HepG2 (cell line): Measurements from ENCODE around the gene RPS19. TPM values are rescaled to one million over a fixed set of nuclear protein-coding genes. Genes with fewer than 3 reads are reported as not detected.

ENCODE experiments used
- FLYWCH1 ChIP-seq: sonication (generic); formaldehyde crosslinking; IDR thresholded peaks from 2 replicates; pipeline ENCODE4 v1.8.1; 2023; ENCODE audit warnings: mild to moderate bottlenecking, missing genetic modification reagents
- GATA4 ChIP-seq: sonication (generic); IDR thresholded peaks from 2 replicates; pipeline ENCODE4 v1.6.1; 2016; ENCODE audit warnings: antibody characterized with exemption, low read depth, borderline replicate concordance
- GMEB2 ChIP-seq: IDR thresholded peaks from 2 replicates; pipeline ENCODE4 v1.6.1; 2016; ENCODE audit warnings: missing biosample characterization, missing genetic modification reagents, low read depth
- KDM5B ChIP-seq: sonication (generic); formaldehyde crosslinking; IDR thresholded peaks from 2 replicates; pipeline ENCODE4 v1.4.0; 2020; ENCODE audit warnings: missing genetic modification reagents, mild to moderate bottlenecking, borderline replicate concordance
- MNT ChIP-seq: fragments of 450-650 bp; IDR thresholded peaks from 2 replicates; pipeline ENCODE4 v1.6.1; 2016
- MTF2 ChIP-seq: sonication (generic); formaldehyde crosslinking; IDR thresholded peaks from 2 replicates; pipeline ENCODE4 v1.5.0; 2020; ENCODE audit warnings: missing genetic modification reagents, borderline replicate concordance
- NR3C1 ChIP-seq: sonication (generic); formaldehyde crosslinking; IDR thresholded peaks from 2 replicates; pipeline ENCODE4 v1.4.0; 2020; ENCODE audit warnings: missing genetic modification reagents
- PAXIP1 ChIP-seq: sonication (generic); formaldehyde crosslinking; conservative IDR thresholded peaks from 2 replicates; pipeline ENCODE4 v1.4.0; 2020; ENCODE audit warnings: mild to moderate bottlenecking, missing genetic modification reagents, moderate library complexity
- TBL1XR1 ChIP-seq: fragments of 150-350 bp; IDR thresholded peaks from 2 replicates; pipeline ENCODE4 v1.6.1; 2014; ENCODE audit warnings: borderline replicate concordance, low read length; ENCODE audit not compliant: partially characterized antibody
- ZKSCAN1 ChIP-seq: fragments of 150-350 bp; IDR thresholded peaks from 2 replicates; pipeline ENCODE4 v1.6.1; 2014; ENCODE audit warnings: low read length
- ZNF3 ChIP-seq: IDR thresholded peaks from 2 replicates; pipeline ENCODE4 v1.7.0; 2017; ENCODE audit warnings: inconsistent platforms
- ZNF557 ChIP-seq: sonication (generic); formaldehyde crosslinking; IDR thresholded peaks from 2 replicates; pipeline ENCODE4 v1.4.0; 2020; ENCODE audit warnings: missing genetic modification reagents
- ZNF710 ChIP-seq: sonication (generic); formaldehyde crosslinking; IDR thresholded peaks from 2 replicates; pipeline ENCODE4 v1.5.0; 2020; ENCODE audit warnings: mild to moderate bottlenecking, missing genetic modification reagents, borderline replicate concordance
- ZNF816 ChIP-seq: sonication (generic); formaldehyde crosslinking; IDR thresholded peaks from 2 replicates; pipeline ENCODE4 v1.8.0; 2022; ENCODE audit warnings: missing genetic modification reagents, mild to moderate bottlenecking, borderline replicate concordance
- polyA plus RNA-seq, 8 experiments: library from polyadenylated mRNA; depleted of rRNA in 3 of 8; stranded (reverse) in 7 of 8; unstranded in 1 of 8; fragments of >200 nt; fragmentation: Illumina TruSeq in 4 of 8; extraction: Trizol in 4 of 8; gene quantifications; 2 replicates each; pipeline versions ENCODE4 v1.2.1 to v1.2.3, GENCODE V29; 2011 to 2016; ENCODE audit warnings: low read depth in 4 of 8, missing spikeins in 1 of 8, mixed read lengths in 1 of 8; ENCODE audit not compliant: insufficient read depth in 1 of 8
- total RNA-seq, 5 experiments: library from RNA; depleted of rRNA; stranded (reverse); fragments of >200 nt; fragmentation: Illumina TruSeq; extraction: Trizol; gene quantifications; 2 replicates each; pipeline ENCODE4 v1.2.3, GENCODE V29; 2016; ENCODE audit warnings: low read depth in 1 of 5
- TF ChIP-seq, protein P1 (sequence below): sonication (generic); formaldehyde crosslinking; IDR thresholded peaks from 2 replicates; pipeline ENCODE4 v1.4.0; 2020; ENCODE audit warnings: missing genetic modification reagents; ENCODE audit errors: not compliant biosample characterization
- TF ChIP-seq, protein P2 (sequence below): sonication (generic); formaldehyde crosslinking; IDR thresholded peaks from 2 replicates; pipeline ENCODE4 v1.4.0; 2020; ENCODE audit warnings: missing genetic modification reagents, mild to moderate bottlenecking, borderline replicate concordance

Gene RPS19
- total and polyA plus RNA-seq, 2 of the 13 experiments (the other 11 are each of a cell fraction or from before 2014, with no cell fraction given), result 1,983 to 4,758 TPM

DNA sequence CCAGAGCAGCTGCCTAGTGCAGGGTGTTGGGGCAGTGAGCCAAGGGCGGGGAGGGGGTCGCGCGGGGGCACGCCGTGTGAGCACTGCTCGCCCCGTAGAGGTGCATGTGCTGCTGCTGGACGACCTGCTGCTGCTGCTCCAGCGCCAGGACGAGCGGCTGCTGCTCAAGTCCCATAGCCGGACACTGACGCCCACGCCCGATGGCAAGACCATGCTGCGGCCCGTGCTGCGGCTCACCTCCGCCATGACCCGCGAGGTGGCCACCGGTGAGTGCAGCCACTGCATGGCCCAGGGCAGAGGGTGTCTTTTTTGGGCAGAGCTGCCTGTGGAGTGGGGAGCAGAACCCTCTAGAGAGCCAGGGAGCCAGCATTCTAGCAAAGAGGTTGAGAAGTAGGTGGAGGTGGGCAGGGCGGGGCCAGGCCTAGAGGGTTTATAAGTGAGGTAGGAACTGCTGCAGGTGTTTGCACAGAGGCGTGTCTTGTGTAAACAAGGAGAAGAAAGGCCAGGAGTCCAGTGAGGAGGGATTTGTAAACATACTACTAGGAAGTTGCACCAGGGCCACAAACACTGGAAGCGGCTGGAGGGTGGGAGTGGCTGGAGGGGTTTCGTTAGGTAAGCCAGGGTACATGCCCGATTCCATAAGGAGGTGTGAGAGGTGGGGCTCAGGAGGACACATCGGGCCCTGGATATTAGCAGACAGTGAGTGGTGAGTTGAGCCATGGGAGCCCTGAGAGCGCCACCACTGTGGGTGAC, 44.2 kb downstream of the RPS19 start (continued):
- peak; percentile 92 for TF ChIP-seq PAXIP1 (CRISPR knock-in tag)
- TF ChIP-seq GATA4, result no peak
- TF ChIP-seq ZNF557, result 0 out of 2 replicates have a peak, but pooled peaks have one; percentile 21
- no peak for TF ChIP-seq MNT
- no peak for TF ChIP-seq NR3C1 (CRISPR knock-in tag)
- TF ChIP-seq, protein P1, sequence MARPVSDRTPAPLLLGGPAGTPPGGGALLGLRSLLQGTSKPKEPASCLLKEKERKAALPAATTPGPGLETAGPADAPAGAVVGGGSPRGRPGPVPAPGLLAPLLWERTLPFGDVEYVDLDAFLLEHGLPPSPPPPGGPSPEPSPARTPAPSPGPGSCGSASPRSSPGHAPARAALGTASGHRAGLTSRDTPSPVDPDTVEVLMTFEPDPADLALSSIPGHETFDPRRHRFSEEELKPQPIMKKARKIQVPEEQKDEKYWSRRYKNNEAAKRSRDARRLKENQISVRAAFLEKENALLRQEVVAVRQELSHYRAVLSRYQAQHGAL (CRISPR knock-in tag), result no peak
- no peak for TF ChIP-seq KDM5B (CRISPR knock-in tag)
- TF ChIP-seq ZNF710 (CRISPR knock-in tag), result no peak
- TF ChIP-seq ZKSCAN1, result no peak
- TF ChIP-seq MTF2 (CRISPR knock-in tag), result no peak
- no peak for TF ChIP-seq TBL1XR1
- TF ChIP-seq, protein P2, sequence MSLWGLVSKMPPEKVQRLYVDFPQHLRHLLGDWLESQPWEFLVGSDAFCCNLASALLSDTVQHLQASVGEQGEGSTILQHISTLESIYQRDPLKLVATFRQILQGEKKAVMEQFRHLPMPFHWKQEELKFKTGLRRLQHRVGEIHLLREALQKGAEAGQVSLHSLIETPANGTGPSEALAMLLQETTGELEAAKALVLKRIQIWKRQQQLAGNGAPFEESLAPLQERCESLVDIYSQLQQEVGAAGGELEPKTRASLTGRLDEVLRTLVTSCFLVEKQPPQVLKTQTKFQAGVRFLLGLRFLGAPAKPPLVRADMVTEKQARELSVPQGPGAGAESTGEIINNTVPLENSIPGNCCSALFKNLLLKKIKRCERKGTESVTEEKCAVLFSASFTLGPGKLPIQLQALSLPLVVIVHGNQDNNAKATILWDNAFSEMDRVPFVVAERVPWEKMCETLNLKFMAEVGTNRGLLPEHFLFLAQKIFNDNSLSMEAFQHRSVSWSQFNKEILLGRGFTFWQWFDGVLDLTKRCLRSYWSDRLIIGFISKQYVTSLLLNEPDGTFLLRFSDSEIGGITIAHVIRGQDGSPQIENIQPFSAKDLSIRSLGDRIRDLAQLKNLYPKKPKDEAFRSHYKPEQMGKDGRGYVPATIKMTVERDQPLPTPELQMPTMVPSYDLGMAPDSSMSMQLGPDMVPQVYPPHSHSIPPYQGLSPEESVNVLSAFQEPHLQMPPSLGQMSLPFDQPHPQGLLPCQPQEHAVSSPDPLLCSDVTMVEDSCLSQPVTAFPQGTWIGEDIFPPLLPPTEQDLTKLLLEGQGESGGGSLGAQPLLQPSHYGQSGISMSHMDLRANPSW (CRISPR knock-in tag), result no peak
- TF ChIP-seq ZNF816, result no peak
- TF ChIP-seq ZNF3 (CRISPR knock-in tag), result no peak
- TF ChIP-seq FLYWCH1 (CRISPR knock-in tag), result no peak
- TF ChIP-seq GMEB2 (CRISPR knock-in tag), result no peak
